Right renal cortex interstitium (tissue), 3 donors: Measurements from ENCODE around the gene CXCR6. TPM values are rescaled to one million over a fixed set of nuclear protein-coding genes. Genes with fewer than 3 reads are reported as not detected.

Experiments used
- DNase-seq, 3 donors: peaks; one replicate each; pipeline ENCODE4 v3.0.0-alpha.2; 2013; ENCODE audit warnings: low read depth in 3 of 3, low spot score in 2 of 3
- polyA plus RNA-seq, 3 donors: library from polyadenylated mRNA; unstranded; fragments of 120-200 nt; gene quantifications; one replicate each; pipeline ENCODE4 v1.2.1, GENCODE V29; 2013; ENCODE audit not compliant: insufficient read length in 3 of 3

Gene CXCR6
- polyA plus RNA-seq, 3 donors, result 0.19 to 0.28 (median 0.27) TPM

DNA sequence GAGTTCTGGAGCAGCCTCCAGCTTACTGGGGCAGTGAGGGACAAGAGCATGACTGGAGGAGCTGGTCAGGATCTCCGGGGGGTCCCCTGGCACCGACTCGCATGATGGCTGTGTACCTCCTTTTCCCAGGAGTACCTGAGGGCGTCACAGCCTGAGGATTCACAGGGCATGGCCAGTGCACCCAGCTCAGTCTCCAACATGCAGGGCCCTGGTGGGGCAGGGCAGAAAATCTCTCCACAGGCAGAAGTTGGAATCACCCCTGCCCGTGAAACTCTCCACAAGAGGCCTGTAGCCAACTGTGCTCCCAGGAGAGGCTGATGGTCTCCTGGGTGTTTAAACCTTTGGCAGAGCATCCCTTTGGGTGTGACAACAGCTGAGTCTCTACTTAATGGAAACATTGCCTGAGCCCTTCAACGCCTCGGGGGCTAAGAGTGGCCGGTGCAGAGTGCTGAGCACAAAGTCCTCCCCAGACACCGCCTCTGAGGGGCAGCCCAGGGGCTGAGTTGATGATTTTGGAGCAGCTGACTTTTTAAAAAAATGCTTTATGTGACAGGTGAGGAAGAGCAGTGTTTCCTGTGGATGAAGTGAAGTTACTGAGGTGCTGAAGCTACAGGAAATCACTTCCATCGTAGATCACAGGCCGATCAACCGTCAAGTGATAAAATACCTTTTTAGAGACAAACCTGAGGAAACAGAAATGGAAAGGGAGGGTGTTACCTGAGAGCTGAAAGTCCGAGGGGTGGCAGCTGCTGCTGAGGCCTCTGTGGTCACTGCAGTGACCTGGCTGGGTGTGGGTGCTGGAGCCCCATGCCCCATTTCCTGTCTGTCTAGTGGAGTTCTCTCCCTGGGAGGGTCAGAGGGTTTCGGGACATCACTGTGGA, 21.9 kb upstream of the CXCR6 start:
- DNase-seq, result no peak

DNA sequence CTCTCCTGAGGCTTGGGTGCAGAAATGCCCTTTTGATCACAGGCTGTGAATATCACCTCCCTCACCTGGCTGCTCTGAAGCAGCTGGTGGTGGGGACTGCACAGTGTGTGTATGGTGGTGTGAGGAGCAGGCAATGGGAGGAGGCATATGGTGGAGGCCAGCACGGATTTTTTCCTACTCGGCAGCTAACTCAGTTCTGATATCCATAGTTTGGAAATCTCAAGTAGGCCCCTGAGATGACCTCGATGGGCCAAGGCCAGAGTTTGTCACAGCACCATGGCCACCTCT, 21.3 kb upstream of the CXCR6 start:
- DNase-seq, result no peak

DNA sequence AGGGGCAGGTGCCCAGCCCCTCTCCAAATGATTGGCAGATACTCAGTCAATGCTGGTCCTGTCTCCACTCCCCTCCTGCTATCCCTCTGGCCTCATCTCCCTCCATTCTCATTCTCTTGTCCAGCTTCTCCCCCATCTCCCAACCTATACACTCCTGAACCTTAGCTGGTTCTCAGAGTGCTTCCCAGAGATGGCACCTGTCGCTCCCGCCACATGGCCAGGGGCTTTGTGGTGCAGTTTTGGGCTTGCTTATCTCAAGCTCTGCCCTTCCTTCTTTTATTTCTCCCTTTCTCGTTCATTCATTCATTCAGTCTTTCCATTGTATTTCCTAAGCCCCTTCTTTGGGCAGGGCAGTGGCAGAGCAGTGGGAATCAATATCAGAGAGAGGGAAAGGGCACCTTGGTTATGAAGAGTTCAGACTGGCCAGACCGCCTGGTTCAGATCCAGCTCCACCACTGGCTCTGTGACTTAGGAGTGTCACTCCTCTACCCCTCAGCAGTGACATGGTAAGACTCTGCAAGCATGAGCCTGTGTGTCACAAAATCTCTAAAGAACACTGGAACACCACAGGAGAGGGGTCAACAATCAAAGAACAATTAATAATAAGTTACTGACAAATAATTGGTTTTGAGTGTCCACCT, 20.2 kb upstream of the CXCR6 start:
- no peak for DNase-seq

DNA sequence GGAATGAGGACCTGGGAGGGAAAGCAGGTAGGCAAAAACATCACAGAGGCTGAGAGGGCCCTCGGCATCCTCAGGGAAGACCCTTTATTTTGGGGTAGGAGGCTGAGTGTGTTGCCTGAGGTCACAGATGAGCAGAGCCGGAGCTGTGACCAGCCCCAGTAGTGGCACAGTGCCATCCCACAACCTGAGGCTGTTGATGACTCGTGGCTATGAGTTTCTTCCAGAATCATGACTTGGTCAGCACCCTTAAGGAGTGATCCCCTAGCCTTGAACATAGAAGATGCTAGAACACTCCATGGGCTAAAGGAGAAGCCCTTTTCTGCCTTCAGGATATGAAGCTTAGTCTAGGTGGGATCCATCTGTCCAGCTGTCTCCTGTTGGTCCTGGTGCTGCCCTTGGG, 19.5 kb upstream of the CXCR6 start:
- no peak for DNase-seq

DNA sequence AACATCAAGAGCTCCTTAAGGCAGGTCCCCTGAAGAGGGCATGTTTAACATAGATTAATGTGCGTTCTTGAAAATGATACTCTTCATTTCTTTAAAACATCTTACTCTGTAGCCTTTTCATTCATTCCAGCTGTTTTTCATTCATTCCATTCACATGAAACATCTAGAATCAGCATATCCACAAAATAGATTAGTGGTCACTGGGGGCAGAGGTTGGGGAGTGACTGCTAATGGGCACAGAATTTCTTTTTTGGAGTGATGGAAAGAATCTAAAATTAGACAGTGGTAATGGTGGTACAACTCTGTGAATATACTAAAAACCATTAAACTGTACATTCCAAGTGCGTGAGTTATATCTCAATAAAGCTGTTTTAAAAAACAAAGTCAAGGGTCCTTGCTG, 15.4 kb upstream of the CXCR6 start:
- DNase-seq, result no peak

DNA sequence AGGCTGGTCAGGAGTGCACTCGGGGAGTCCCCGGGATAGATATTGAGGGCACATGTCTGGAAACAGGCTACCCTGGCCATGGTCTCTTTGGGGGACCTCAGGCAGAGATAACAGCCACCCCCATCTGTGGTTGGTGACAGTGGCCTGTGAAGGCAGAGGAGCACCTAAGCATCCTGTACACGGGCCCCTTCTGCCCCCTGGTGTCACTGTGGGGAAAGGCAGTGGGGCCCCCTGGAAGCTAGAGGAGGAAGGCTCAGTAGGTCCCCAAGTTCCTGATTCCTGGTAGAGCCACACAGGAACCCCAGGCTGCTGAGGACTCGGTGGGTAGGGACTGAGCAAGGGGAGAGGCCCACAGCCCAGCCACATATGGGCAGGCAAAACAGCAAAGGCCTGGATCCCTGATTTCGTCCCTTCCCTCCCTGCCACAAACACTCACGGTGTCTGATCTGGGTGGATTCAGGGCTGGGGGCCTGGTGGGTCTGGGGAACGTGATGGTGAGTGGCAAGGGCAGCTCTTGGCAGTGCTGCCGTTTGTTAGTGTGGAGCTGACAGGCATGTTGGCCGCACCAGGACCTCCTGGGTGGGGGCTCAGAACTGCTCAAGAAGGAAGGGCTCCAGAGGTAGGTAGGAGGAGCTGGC, 14.1 kb upstream of the CXCR6 start:
- no peak for DNase-seq

DNA sequence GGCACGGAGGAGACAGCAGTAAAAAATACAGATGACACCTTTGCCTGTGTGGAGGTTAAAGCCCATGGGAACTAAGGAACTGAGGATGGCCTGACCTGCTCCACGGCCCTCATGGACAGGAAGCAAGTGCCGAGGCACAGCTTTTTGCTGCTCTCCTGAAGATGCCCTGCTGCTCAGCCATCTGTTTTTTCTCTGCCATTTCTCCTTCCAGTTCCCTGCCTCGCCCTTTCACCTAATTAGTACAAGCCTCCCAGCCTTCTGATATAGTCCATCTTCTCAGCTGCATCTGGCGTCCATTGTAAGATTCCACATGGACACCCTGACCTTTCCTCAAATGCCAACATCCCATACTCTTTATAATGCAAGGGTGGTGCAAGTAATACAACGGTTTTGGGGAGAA, 11.8 kb upstream of the CXCR6 start:
- no peak for DNase-seq

DNA sequence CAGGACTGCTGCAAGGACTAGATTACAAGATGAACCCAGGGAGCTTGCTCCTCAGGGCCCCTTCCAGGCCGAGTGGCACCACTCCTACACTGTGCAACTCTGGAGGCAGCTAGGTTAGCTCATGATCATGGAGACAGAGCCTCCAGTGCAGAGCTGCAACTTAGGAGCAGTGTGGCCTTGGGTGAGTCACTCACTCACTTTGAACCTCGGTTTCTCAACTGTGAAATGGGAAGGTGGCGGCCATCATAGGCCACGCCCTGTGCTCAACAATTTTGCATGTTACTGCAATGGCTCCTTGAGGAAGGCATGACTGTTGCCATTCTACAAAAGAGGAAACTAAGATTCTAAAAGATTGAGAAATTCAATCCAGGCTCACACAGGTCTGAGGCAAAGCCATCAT, 11.2 kb upstream of the CXCR6 start:
- no peak for DNase-seq

DNA sequence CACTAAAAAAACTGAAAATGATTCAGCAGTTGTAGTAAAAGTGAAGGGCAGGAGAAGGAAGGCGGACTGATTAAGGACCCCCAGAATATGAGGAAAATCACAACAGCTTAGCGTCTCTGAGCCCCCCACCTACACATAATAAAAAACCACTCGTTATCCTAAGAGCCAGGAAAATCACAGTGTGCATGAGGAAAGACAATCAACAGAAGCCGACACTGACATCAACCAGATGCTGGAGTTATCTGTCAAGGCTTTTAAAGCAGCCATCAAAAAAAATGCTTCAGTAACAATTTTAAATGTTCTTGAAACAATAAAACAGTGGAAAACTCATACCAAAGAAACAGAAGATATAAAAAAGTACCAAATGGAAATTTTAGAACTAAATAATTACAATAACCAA, 9.7 kb upstream of the CXCR6 start:
- DNase-seq, result peak in 1 of 3 donors; percentile 2

DNA sequence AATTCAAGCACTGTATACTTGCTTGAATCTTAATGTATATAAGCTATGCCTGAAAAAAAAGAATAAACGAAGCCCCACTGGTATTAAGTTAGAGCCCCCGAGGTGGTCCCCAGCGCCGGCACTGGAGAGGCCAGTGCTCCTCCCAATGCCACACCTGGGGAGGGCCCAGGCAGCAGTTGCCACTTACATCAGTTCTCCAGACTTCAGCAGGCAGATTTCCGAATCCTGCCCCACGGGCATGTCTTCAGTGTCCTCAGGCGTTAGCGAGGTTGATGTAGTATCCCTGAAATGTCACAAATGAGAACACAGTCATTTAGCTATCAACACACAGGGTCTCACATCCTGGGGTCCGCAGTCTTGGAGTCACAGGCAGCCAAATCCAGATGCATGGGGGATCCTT, 7.0 kb upstream of the CXCR6 start:
- no peak for DNase-seq

DNA sequence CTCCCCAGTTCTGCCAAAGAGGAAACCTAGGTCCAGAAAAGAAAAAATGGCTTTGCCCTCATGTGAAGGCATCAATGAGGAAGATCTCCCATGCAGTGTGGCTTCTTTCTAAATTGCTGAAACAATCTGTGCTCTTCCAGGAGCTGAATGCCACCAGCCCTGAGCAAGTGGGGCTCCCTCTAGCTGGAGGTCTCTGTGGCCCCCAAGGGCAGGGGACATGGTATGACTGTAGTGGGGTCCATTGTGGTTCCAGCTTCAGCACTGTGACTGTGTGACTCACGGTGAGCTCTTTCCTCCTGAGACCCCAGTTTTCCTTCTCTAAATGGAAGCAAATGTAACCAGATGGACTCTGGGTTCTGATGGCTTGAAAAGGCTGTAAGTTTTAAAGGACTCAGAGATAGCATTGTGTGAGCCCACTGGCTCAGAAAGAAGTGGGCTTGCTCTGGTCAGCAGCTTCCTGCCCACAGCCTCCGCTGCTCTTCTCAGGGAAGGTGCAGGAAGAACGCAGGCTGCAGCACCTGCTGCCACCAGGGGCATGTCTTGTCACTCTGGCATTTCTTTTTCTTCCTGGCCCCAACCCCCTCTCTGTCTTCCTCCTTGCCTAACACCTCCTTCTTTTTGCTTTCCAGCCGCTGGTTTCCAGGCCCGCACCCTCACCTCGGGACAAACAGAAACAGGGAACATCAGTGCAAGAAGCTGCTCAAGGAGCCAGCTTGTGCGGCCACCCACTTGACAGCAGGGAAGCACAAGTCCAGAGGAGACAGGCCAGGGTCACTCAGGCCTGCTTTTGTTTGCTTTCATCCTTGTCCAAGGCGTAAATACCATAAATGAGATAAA, 5.8 kb upstream of the CXCR6 start:
- no peak for DNase-seq

DNA sequence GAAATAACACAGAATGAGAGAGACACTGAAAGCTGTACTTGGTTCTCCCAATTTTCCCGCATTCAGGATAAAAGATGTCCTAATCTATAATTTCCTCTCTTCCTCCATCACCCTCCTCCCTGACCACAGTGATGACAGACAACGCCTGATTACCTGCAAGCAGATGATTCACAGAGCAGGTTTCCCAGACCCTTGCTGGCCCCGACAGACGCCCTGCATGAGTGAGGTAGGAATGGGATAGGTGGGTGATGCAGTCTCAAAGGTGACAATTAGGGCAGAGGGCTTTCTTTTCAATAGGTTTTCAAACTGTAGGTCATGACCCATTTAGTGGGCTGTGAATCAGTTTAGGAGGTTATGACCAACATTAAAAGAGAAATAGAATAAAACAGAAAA, 5.2 kb upstream of the CXCR6 start:
- DNase-seq, result no peak

DNA sequence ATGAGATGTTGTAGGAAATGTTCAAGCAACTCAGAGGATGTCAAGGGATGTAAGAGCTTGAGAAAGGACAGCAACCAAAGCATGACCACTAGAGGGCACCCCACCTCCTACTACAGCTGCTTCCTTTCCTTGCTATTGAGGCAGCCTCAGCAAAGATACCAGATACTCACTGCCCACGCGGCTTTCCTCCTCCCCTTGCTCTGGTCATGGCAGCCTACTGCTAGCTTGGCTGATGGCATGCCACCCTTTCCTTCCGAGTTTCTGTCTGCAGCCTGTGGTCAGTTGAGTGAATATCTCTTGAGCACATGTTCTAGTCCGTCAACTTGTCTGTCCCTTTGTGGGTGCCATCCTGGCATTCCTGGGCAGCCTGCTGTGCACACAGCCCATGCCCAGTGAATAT, 4.4 kb upstream of the CXCR6 start:
- DNase-seq, result peak; percentile 72 to 80 (median 78)

DNA sequence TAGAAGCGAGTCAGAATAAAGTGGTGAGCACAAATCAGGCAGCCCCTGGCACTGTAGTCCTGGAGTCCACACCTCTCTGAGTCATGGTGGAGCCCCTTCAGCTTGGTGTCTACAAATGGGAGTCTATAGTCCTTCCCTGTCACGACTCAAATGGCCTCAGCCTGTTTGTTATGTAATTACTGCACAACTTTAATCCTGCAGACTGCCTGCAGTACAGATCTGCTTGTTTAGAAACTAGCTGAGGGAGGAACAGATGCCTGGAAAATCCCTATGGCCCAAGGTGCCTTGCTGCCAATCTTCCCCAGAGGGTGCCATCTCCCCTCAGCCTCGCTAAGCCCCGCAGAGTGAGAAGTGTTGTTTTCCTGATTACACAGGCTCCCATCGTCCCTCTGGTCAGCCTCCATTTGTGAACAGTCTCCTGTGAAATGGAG, 3.9 kb upstream of the CXCR6 start:
- DNase-seq, result no peak

DNA sequence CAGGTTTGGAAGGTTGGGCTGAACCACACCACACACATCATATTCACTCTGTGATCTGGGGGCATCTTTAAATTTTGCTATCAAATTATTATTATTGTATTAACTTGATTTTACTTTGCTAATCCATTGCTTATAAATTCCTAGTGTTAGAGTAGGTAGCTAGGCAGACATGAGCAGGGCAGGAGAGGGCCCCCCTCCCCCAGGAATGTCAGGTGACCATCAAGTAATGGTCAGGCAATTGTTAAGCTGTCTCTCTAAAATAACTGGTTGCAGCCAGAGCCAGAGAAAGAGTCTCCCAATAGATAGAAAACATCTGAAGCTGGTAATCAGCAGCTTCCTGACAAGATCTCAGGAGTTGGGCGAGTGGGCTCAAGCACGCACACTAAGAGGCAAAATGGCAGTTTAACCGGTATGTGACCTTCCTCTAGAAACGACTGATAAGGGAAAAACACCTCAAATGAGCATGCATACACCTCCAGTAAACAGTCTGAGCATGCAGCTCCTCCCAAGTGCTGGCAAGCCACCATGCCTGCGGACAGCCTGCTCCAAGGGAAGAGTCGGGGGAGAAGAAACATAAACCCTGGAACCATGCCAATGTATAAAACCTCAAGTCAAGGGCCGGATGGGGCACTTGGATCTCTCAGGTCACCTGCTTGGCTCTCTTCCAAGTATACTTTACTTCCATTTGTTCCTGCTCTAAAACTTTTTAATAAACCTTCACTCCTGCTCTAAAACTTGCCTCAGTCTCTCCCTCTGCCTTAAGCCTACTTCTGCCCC, 3.1 kb upstream of the CXCR6 start:
- DNase-seq, result no peak

DNA sequence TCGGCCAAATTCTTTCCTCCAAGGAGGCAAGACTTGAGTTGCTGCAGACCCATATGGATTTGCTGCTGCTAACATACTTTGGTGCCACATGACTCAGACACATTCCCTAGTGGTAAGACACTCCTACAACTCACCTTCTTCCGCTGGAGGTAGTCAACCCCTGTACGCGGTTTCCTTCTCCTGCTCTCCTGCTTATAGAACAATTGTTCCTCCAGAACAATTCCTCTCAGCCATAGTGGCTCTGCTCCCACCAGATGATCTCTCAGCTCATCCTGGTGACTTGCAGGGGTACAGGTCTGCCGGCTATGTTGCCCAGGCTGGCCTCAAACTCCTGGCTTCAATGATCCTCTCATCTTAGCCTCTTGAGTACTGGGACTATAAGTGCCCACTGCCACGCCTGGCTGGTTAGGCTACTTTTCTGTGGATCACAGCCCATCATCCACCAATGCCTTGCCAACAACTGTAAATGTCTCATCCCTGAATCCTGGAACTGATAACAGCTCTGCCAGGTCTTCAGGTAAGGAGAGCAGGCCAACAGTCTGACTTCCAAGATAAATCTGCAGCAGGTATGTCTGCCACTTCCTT, 2.4 kb upstream of the CXCR6 start:
- no peak for DNase-seq

DNA sequence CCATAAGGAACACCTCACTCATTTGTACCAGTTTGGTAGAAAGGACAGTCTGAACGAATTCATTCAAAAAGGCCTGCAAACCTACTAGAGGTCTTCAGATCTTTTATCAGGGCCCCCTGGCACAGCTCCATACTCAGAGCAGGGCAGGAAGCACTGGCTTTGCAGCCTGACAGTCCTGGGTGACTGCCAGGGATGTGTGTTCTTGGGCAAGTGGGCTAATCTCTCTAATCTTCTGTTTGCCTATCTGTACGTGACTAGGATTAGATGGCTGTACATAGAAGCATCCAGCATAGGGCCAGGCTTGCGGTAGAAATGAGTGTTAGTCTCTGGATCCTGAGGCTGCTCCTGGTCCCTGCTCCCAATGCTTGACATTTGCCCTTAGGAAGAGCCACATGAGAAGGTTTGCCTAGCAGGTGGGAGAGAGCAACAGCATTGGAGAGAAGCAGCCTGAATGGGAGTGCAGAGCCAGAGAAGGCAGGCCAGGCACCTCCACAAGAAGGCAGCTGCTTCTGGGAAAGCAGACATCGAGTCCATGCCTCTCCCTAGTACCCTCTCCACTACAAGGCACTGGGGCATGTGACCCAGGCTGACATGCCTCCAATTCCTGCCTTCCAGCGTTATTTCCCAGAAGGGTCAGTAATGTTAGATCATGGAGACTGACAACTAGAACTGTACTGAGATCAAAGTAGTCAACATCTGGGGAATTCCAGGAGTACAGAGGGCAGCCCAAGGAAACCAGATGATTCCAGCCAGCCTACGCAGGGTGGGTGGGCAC, 1.0 kb upstream of the CXCR6 start:
- no peak for DNase-seq

DNA sequence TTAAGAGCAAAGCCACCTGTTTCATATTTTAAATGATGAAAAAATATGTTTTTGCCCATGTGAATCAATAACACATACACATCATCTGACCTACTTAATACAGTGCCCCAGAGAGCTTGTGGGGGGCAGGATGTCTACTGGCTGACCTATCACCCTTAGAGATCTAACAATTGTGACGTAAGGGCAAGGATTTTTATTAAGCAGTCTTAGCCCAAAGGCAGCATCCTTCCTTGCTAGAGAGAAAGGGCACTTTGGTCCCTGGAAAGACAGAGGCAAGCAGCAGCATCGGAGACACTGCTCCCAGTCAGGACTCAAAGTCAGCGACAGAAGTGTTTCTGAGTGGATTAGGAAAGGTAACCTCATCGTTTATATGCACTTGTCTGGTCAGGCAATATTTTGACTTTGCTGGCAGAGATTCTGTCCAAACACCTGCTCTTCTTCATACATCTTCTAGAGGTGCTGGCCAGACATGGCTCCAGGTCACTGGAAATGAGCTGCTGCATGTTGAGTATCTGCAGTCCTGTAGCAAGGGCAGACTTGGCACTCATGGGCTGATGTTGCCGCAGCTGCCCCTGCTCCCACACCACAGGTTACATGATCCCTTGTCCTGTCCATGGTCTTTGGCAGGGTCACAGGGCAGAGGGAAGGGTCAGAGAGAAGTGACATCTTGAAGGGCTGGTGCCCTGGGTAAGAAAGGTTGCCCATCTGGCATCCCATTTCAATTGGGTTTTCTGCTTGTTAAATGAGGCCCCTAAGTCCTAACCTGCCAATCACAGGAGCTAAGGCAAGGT, 1.8 kb downstream of the CXCR6 start:
- DNase-seq, result no peak
